ENCODE results near the gene PLOD1. TPM values are rescaled to one million over a fixed set of nuclear protein-coding genes. Genes with fewer than 3 reads are reported as not detected.

Gene PLOD1
- total RNA-seq, 1 experiment from 2014 or later = 156 TPM

DNA sequence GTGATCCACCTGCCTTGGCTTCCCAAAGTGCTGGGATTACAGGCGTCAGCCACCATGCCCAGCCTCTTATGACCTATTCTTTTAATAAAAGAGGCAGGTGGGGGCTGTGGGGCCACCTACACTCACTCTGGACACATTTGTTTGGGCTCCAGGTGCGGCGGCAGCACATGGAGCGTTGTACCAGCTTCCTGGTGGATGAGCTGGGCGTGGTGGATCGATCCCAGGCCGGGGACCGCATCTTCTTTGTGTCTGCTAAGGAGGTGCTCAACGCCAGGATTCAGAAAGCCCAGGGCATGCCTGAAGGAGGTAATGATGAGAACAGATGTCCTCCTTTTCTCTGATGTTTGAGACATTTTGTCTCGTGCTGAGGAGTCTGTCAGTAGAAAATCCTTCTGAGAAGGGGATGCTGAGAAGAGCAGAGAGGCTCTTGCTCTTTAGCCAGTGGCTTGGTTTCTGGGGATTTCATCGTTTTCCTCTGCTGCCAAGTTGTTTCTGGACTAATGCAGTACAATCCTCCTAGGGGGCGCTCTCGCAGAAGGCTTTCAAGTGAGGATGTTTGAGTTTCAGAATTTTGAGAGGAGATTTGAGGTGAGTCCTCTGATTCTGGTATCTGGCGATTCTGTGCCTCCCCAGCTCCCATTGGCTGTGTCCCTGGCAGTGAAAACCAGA is 66.9 kb downstream of the PLOD1 start:
- peak overlapping the region; percentile 55; the same call in 1 of the 2 replicates for H3K27ac ChIP-seq (ENCODE audit: low read length)
- ATAC-seq = peak; percentile 10; the same call in 1 of the 2 replicates
- POLR2A ChIA-PET = interaction anchor here (0.6 kb wide), 1 partner anchor 42 kb away, joined by 6 read pairs; no protein-coding TSS in a partner anchor

GRCh38 chr1:12001996-12002493 is 67.5 kb downstream of the PLOD1 start:
- in situ Hi-C loops (cut with HindIII; ENCODE audit: low pct_unique_long_range_greater_than_20kb, low sequenced_read_pairs) (no loop called here), intact Hi-C loops (cut with micrococcal nuclease; ENCODE audit: unreplicated experiment) (no loop called here)
- no TSS peak for BruUV-seq (replicated peaks)
- ATAC-seq (peak; percentile 75), DNase-seq (ENCODE audit: low read depth, low spot score) (no peak)
- POLR2A ChIA-PET = no interaction called here
- H3K9me3 ChIP-seq (ENCODE audit: control insufficient read depth, insufficient read depth, low read depth, low read length) = no peaks in the 10 kb centered on the region
- peaks cover 25% of the 10 kb centered on the region for H3K36me3 ChIP-seq (ENCODE audit: control insufficient read depth, insufficient read depth, low read length)
- peak overlapping the region; percentile 55; the same call in 1 of the 2 replicates for H3K27ac ChIP-seq (ENCODE audit: low read length)
- CTCF ChIA-PET = interaction anchor here (0.5 kb wide), 1 partner anchor 171 kb away, joined by 5 read pairs; no protein-coding TSS in a partner anchor
- no peaks in the 10 kb centered on the region for H3K27me3 ChIP-seq (ENCODE audit: control insufficient read depth, insufficient read depth, low read length)
- no peak for TF ChIP-seq REST (IDR thresholded peaks at IDR 0.05; ENCODE audit: insufficient read depth in 1 of 2, low read depth in 2 of 2, low read length in 1 of 2)
- TF ChIP-seq TCF7L2 (IDR thresholded peaks at IDR 0.05; ENCODE audit: low read depth, low read length) = no peak
- TF ChIP-seq, protein P1, sequence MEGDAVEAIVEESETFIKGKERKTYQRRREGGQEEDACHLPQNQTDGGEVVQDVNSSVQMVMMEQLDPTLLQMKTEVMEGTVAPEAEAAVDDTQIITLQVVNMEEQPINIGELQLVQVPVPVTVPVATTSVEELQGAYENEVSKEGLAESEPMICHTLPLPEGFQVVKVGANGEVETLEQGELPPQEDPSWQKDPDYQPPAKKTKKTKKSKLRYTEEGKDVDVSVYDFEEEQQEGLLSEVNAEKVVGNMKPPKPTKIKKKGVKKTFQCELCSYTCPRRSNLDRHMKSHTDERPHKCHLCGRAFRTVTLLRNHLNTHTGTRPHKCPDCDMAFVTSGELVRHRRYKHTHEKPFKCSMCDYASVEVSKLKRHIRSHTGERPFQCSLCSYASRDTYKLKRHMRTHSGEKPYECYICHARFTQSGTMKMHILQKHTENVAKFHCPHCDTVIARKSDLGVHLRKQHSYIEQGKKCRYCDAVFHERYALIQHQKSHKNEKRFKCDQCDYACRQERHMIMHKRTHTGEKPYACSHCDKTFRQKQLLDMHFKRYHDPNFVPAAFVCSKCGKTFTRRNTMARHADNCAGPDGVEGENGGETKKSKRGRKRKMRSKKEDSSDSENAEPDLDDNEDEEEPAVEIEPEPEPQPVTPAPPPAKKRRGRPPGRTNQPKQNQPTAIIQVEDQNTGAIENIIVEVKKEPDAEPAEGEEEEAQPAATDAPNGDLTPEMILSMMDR (IDR thresholded peaks at IDR 0.05) = no peak
- TF ChIP-seq POLR2AphosphoS5 (IDR thresholded peaks at IDR 0.05; ENCODE audit: low read depth, low read length) = no peak
- TF ChIP-seq SIN3A (IDR thresholded peaks at IDR 0.05; ENCODE audit: borderline replicate concordance, insufficient read depth, low read depth, low read length) = no peak
- no peak overlapping the region for H3K4me3 ChIP-seq (ENCODE audit: low read depth in 2 of 2, low read length in 2 of 2)
- H3K4me1 ChIP-seq (ENCODE audit: control insufficient read depth, insufficient read depth, low read length) = 0 out of 2 replicates have a peak, but pooled peaks cover 3% of the 10 kb centered on the region

More for the DNA sequence above, 66.9 kb downstream of the PLOD1 start:
- no peaks in the 10 kb centered on the region for H3K27me3 ChIP-seq (ENCODE audit: control insufficient read depth, insufficient read depth, low read length)
- peaks cover 23% of the 10 kb centered on the region for H3K36me3 ChIP-seq (ENCODE audit: control insufficient read depth, insufficient read depth, low read length)
- BruUV-seq (replicated peaks) = no TSS peak
- in situ Hi-C loops (cut with HindIII; ENCODE audit: low pct_unique_long_range_greater_than_20kb, low sequenced_read_pairs) (no loop called here), intact Hi-C loops (cut with micrococcal nuclease; ENCODE audit: unreplicated experiment) (no loop called here)
- CTCF ChIA-PET = interaction anchor here (0.5 kb wide), 1 partner anchor 170 kb away, joined by 5 read pairs; no protein-coding TSS in a partner anchor
- H3K4me3 ChIP-seq (ENCODE audit: low read depth in 2 of 2, low read length in 2 of 2) = no peak overlapping the region
- no peak for DNase-seq (ENCODE audit: low read depth, low spot score)
- no peaks in the 10 kb centered on the region for H3K9me3 ChIP-seq (ENCODE audit: control insufficient read depth, insufficient read depth, low read depth, low read length)
- H3K4me1 ChIP-seq (ENCODE audit: control insufficient read depth, insufficient read depth, low read length) = 0 out of 2 replicates have a peak, but pooled peaks cover 3% of the 10 kb centered on the region
- TF ChIP-seq POLR2AphosphoS5 (IDR thresholded peaks at IDR 0.05; ENCODE audit: low read depth, low read length) (no peak), TCF7L2 (IDR thresholded peaks at IDR 0.05; ENCODE audit: low read depth, low read length) (no peak), SIN3A (IDR thresholded peaks at IDR 0.05; ENCODE audit: borderline replicate concordance, insufficient read depth, low read depth, low read length) (no peak), REST (IDR thresholded peaks at IDR 0.05; ENCODE audit: insufficient read depth in 1 of 2, low read depth in 2 of 2, low read length in 1 of 2) (no peak)
- TF ChIP-seq, protein P1 (IDR thresholded peaks at IDR 0.05) = no peak; the same call in 1 of the 2 replicates

Data from Panc1 (cell line).